Stromal cell of bone marrow (primary cell): ENCODE data around the gene SRRM3.
A peak's percentile ranks its signal among the peaks of the same experiment; 100 is the strongest.
"Not testable (repeated sequence)": the region's sequence is repeated elsewhere in the genome, so short reads cannot be mapped to it uniquely, and the experiment has no call there.

Experiments
- DNase-seq: peaks from one replicate; pipeline ENCODE4 v3.0.0-alpha.2; 2012; ENCODE audit warnings: low read depth

Gene SRRM3, protein sequence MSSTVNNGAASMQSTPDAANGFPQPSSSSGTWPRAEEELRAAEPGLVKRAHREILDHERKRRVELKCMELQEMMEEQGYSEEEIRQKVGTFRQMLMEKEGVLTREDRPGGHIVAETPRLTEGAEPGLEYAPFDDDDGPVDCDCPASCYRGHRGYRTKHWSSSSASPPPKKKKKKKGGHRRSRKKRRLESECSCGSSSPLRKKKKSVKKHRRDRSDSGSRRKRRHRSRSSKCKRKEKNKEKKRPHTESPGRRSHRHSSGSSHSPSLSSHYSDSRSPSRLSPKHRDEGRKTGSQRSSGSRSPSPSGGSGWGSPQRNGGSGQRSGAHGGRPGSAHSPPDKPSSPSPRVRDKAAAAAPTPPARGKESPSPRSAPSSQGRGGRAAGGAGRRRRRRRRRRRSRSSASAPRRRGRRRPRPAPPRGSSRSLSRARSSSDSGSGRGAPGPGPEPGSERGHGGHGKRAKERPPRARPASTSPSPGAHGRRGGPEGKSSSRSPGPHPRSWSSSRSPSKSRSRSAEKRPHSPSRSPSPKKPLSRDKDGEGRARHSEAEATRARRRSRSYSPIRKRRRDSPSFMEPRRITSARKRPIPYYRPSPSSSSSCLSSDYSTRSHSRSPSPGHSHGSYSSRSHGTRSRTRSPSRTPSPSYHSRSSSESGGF

GRCh38 chr7:76201732-76202665 is at the start of gene SRRM3:
TSS of gene SRRM3 (plus strand) at chr7:76201896. CDS start at chr7:76235067, 33,171 bp downstream.
- no peak for DNase-seq

DNA sequence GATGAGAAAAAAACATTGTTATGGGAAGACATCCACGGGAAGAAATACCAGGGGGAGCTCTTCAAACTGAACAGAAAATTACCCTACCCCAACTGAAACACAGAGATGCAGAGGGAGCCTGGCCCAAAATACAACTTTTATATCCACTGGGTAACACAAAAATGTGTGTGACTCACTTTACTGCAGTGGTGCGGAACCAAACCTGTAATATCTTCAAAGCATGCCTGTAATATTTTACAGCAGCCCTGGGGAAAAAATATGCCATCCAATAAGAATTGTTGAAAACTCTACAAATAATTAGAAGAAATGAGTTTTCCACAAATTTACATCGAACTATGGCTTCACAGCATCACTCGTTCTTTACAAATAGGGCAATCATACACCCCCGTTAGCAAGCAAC is 49.8 kb upstream of the SRRM3 start:
- no peak for DNase-seq

DNA sequence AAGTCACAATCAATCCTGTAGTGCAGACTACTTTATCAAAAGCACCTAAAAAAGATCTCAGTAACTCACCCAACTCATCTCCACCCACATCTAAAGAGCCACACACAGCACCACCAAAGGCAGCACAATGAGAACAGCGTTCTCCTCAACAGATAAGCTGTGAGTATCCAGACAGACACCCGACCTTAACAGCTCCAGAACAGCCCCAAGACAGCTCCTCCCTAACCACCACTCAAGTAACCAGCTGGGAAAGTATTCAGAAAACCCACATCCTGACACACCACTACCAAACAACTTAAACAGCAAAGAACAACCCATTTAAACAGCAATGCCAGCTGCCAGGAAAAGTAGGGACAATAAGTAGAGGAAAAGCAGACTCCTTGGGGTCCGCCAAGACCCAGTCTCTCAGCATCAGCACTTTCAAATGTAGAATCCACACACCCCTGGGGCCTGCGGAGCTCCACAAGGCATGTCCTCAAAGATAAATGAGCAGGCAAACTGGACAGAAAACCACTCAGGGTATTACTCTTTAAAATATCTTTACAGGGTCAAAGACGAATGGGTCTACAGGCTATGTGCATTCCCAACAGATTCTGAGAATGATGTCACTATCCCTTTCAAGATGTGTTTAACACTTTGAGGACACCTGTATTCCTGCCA is 48.0 kb upstream of the SRRM3 start:
- DNase-seq, result not testable (repeated sequence)

GRCh38 chr7:76155938-76156337 is 45.8 kb upstream of the SRRM3 start:
- DNase-seq, result no peak

DNA sequence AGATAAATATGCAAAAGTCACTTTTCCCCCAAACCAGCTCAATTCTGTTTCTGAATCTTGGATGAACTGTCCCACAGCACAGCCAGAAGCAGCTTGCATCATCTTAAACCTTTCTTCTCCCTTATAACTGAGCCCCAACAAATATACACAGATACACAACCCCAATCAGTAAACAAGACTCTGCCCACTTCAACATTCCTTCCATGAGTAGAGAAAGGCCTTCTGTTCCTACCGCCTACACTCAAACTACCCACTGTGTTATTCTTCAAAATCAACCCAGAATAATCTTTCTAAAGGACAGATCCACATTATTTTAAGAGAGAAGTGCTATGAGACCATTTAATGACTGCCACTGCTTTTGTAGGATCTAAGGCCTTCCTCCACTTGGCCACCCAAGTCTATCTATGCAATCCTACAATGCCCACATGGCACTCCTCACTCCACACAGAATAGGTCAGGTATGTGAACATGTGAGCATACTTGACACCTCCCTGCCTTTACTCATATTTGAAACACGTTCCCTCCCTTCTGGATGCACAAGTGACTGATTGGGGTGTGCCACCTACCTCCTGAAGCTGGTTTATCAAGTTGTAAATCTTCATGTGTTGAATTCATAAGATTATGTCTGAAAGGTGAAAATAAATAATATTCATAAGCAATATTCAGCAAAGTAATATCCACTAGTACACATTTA is 44.6 kb upstream of the SRRM3 start:
- DNase-seq, result not testable (repeated sequence)

- not testable (repeated sequence) for DNase-seq
Observed at GRCh38 chr7:76158416-76158815, 43.3 kb upstream of the SRRM3 start.

- DNase-seq, result not testable (repeated sequence)
Observed at GRCh38 chr7:76162416-76163170, 39.1 kb upstream of the SRRM3 start.

- not testable (repeated sequence) for DNase-seq
Observed at GRCh38 chr7:76163812-76164211, 37.9 kb upstream of the SRRM3 start.

GRCh38 chr7:76165106-76165972 is 36.4 kb upstream of the SRRM3 start:
- no peak for DNase-seq

- no peak for DNase-seq
Observed at GRCh38 chr7:76165973-76166403, 35.7 kb upstream of the SRRM3 start.

DNA sequence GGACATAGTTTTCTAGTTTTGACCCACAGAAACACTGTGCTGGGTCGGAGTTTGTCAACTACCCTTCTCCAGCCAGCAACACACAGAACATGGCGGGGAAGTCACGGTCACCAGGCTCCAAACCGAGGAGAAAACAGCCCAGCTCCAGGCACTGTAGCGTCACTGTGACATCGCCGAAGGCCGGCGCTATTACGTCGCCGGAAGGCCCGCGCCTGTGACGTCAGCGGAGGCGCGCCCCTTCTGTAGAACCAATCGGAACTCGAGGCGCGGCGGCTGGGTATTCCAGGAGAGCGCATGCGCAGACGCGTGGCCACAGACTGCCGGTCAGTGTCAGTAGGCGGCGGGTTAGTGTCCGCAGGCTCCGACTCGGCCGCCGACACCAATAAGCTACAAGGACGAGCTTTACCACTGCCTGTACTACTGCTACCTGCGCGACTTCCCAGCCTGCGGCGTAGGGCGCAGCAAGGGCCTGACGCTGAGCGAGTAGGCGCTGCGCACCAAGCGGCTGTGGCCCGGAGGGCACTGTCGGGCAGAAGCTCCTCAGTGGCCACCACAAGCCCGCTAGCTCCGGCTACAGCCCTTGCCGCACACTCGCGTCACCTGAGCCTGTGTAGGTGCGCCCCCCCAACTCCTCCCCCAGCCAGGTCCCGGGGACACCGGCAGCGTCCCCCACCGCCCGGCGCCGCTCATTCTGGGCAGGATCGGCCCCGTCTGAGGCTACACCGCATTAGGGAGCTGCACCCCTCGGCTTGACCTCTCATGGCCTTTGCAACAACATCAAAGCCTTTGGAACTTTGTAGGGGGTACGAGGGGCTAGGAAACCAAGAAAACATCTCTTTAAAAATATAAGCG is 35.1 kb upstream of the SRRM3 start:
- peak; percentile 92 for DNase-seq

DNA sequence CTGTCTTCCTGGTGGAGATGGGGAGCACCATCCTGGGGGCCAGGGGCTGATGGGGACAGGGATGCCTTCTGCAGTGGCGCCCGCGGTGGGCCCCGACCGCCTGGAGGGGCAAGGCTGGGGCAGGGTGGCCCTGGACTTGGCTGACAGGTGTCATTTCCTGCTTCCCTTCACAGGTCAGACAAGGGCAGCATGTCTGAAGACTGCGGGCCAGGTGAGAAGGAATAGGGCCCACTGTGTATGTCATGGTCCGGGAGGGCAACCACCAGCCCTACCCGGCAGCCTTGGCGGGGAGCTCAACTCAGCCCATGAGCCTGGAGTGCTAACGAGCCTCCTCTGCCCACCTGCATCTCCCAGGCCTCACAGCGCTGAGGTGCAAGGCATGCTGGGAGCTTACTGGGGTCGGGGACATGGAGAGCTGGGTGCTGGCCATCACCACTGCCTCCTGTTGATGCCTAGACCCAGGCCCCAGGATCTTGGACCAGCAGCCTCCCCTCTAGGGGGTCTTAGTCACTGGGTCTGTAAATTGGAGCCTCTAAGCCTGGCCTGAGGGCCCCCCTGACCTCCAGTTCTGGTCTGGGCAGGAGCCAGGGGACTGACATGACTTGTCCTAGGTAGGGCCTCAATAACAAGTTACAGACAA is 28.0 kb upstream of the SRRM3 start:
- DNase-seq, result no peak

DNA sequence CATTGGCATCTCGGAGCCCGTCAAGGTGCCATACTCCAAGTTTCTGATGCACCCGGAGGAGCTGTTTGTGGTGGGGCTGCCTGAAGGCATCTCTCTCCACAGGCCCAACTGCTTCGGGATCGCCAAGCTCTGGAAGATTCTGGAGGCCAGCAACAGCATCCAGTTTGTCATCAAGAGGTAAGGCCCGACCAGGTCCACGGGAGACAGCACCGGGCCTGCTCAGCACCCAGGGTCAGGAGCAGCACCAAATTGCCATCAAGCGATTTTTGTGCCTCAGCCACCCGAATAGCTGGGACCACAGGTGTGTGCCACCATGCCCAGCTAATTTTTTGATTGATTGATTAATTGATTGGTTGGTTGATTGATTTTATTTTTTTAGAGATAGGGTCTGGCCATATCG is 24.7 kb upstream of the SRRM3 start:
- DNase-seq, result not testable (repeated sequence)

DNA sequence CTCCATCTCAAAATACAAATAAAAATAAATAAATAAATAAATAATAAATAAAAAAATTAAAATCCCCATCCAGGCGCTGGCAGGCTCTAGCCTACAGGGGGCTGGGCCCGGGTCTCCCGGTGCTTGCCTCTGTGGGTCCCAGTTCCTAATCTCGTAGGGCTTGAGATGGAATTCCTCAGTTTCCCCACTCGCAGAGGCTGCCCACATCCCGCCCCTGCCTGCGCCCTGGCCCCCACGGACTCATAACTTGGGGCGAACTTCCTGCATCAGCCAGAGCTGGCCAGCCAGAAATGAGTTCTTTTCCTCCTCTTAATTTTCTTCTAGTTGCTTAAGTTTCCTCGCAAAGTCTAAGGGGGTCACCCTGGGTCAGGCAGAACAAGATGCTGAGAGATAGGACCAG is 22.0 kb upstream of the SRRM3 start:
- DNase-seq, result no peak

DNA sequence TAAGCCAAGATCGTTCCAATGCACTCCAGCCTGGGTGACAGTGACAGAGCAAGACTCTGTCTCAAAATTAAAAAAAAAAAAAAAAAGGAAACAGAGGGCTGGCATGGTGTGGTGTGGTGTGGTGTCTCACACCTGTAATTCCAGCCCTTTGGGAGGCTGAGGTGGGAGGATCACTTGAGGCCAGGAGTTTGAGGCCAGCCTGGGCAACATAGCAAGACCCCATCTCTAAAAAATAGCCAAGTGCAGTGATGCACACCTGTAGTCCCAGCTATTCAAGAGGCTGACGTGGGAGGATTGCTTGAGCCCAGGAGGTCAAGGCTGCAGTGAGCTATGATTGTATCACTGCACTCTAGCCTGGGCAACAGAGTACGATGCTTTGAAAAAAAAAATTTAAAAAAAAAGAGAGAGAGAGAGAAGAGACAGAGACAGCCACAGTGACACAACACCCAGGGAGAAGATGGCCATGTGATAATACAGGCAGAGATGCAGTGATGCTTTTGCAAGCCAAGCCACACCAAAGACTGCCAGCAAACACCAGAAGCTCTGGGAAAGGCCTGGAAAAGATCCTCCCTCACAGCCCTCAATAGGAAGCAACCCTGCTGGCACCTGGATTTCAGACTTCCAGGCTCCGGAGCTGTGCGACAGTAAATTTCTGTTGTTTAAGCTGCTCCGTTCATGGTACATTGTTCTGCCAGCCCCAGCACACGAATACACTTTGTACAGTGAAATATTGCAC is 19.3 kb upstream of the SRRM3 start:
- no peak for DNase-seq

DNA sequence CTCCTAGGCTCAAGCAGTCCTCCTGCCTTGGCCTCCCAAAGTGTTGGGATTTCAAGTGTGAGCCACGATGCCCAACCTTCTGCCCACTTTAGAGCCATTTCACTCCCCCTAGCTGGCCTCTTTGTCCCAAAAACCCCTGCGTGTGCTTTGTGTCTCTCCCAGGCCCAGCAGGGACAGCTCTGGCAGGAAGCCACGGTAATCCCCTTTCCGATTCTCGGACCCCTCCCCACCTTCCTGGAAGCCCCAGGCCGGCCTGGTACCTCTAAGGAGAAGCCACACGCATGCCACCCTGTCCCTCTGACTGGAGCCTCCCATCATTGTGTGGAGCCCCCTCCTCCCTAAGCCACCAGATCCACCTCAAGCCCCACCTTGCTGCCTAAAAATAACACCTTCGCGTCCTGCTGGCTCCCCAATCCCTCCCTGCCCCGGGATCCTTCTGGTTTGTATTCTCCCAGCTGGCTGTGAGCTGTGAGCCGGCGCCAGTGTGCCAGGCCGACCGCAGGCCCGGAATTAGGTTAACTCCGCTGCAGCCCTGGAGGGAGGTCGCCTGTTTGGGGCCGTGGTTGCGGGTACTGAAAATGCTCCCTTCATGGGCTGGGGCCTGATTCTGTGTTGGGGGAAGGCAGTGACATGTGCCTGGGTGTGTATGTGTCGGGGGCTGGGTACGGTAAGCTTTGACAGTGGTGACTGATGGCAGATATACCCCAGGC is 16.4 kb upstream of the SRRM3 start:
- no peak for DNase-seq

DNA sequence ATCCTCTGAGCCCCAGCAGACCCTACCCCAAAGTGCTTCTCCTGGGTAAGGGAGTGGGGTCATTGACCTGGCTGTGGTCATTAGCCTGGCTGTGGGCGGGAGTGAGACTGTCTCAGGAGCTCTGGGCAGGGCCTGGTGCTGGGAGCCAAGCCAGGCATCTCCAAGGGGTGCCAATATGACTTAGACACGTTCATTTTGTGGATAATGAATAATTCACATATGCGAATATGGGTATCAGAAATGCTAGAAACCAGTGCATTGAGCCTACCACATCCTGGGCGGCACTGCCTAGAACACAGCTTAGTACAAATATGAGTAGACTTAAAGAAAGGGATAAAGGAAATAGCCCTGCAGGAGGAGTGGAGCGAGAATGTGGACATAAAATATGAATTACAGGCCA is 14.4 kb upstream of the SRRM3 start:
- DNase-seq, result no peak
